Measurements from ENCODE around the gene CASKIN1. TPM values are rescaled to one million over a fixed set of nuclear protein-coding genes. Genes with fewer than 3 reads are reported as not detected.

Gene CASKIN1
- total RNA-seq, 1 experiment from 2014 or later = 5.9 TPM

DNA sequence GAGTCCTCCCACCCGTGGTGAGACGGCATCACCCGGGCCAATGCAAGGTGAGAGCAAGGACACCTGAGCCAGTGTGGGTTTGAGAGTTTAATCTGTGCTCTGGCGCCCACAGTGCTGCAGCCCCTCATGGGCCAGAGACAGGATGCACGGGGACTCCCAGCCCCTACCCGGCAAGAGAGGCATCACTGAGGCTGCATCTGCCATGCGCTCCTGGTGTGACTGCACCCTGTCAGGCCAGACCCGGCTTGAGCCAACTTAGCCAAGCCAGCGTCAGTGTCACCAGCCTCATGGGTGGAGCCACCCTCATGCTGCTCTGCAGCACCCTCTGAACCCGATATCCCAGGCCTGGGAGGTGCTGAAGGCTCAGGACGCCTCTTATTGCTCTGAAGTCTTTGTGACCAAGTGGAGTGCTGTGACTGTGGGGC is 15.5 kb upstream of the CASKIN1 start (continued):
- TF ChIP-seq ZNF274 (IDR thresholded peaks at IDR 0.05; ENCODE audit: low read depth, low read length) (no peak), EZH2 (IDR thresholded peaks at IDR 0.05) (no peak)

DNA sequence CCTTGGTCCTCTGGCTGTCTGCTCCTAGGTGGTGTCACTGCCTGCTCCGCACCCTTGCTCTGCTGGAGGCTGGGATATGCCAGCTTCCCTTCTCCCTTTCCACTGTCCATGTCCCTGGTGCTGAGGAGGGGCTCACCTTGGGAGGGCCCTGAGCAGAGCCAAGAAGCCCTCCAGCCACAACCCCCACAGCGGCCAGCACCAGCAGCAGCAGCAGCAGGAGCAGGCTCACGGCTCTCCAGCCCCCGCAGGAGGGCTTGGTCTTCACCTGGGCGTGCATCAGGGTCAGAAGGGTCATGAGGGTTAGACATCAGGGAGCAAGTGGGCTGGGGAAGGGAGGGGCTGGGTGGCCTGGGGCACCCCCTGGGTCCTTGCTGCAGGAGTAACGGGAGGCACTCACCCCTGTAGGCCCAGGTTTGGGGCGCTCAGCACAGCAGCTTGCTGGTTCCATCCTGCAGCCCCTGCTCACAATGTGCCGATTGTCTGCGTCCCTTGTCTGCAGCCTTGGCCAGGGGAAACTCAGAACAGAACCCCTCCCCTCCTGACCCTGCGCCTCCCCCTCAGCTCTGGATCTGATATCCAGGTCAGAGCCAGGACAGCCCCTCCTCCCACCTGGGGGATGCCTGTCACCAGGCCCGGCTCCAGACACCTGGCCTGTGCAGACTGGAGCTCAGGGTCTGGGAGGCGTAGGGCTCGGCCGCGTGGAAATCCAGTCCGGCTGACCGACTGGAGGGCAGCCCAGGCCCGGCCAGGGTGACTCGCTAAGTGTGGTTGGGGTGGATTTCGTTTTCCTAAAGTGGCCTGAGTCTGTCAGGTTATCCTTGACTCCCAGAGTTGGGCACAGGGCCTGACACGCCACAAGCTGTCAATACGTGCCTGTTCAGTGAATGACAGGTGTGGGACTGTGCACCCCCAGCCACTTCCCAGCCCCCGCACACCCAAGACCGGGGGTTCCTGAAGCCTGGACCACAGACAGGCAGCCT is 14.3 kb upstream of the CASKIN1 start, which contains the start of gene BRICD5:
TSS of gene BRICD5 (minus strand) at position 478 of the 980 bp plus-strand sequence. CDS start at position 448, 30 bp downstream.
- BruUV-seq (replicated peaks) = no TSS peak
- H3K27me3 ChIP-seq (ENCODE audit: insufficient read depth, low read length) = no peaks in the 10 kb centered on the region
- H3K36me3 ChIP-seq (ENCODE audit: control insufficient read depth in 1 of 2, insufficient read depth in 2 of 2, low read length in 2 of 2) = peaks cover 4 to 33% of the 10 kb centered on the region in 2 experiments; a peak in 3 of 4 replicates
- H3K79me2 ChIP-seq (ENCODE audit: insufficient read depth, low read length) = peaks cover 52% of the 10 kb centered on the region
- no peak within 1 kb of the TSS for H3K4me2 ChIP-seq (ENCODE audit: low read length)
- no peak within 1 kb of the TSS for H3K4me3 ChIP-seq (replicated peaks in 1 of 2; ENCODE audit: low read depth in 1 of 2, low read length in 2 of 2)
- peaks cover 9% of the 10 kb centered on the region; the same call in 1 of the 2 replicates for H4K20me1 ChIP-seq (ENCODE audit: insufficient read depth)
- TF ChIP-seq POLR2AphosphoS5 (IDR thresholded peaks at IDR 0.05; ENCODE audit: low read depth, low read length) = peak; percentile 36
- no peak for TF ChIP-seq SRF (IDR thresholded peaks at IDR 0.05; ENCODE audit: low read depth)
- ChIA-PET RAD21 (ENCODE audit: low non-redundant PET in 1 of 2, low total read pairs in 2 of 2, uncharacterized antibody in 2 of 2, unreplicated experiment in 2 of 2) (no interaction called here), CTCF (no interaction called here), POLR2A (no interaction called here)
- H3K9me2 ChIP-seq (ENCODE audit: insufficient read depth) = no peaks in the 10 kb centered on the region
- H3K4me1 ChIP-seq (ENCODE audit: control insufficient read depth in 1 of 2, insufficient read depth in 2 of 2, low read length in 2 of 2) = peaks cover 16 to 40% of the 10 kb centered on the region in 2 experiments
- H3K9me3 ChIP-seq (ENCODE audit: control insufficient read depth in 1 of 2, insufficient read depth in 1 of 2, low read depth in 1 of 2, low read length in 2 of 2) = no peaks in the 10 kb centered on the region
- H3K9ac ChIP-seq (ENCODE audit: low read length) = no peak within 1 kb of the TSS
- intact Hi-C loops (cut with micrococcal nuclease) = no loop called here
- no peak within 1 kb of the TSS for H2AFZ ChIP-seq (ENCODE audit: low read depth, low read length, poor library complexity, severe bottlenecking)
- no peak for DNase-seq (ENCODE audit: low read depth, low spot score)
- no peak for ATAC-seq
- H3K27ac ChIP-seq (ENCODE audit: low read depth, low read length) = peak within 1 kb of the TSS; percentile 98

DNA sequence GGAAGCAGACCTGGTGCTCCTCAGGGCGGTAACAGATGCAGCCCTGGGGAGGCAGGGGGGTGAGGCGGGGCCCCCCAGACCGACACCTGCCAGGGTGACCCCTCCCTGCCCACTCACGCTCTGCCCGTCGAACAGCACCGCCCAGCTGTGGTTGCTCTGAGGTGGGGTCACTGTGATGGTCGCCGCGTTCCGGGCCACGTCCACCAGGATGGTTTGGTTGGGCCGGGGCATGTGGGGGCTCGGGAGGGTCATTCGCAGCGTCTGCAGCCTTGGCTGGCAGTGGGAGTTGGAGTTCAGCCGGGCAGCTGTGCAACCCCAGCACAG is 13.6 kb upstream of the CASKIN1 start:
- Histone ChIP-seq H3K9me2 (ENCODE audit: insufficient read depth) (no peaks in the 10 kb centered on the region), H3K9me3 (ENCODE audit: control insufficient read depth in 1 of 2, insufficient read depth in 1 of 2, low read depth in 1 of 2, low read length in 2 of 2) (no peaks in the 10 kb centered on the region), H3K79me2 (ENCODE audit: insufficient read depth, low read length) (peaks cover 53% of the 10 kb centered on the region), H2AFZ (ENCODE audit: low read depth, low read length, poor library complexity, severe bottlenecking) (no peak overlapping the region), H3K4me1 (ENCODE audit: control insufficient read depth in 1 of 2, insufficient read depth in 2 of 2, low read length in 2 of 2) (peaks cover 16 to 38% of the 10 kb centered on the region in 2 experiments), H3K36me3 (ENCODE audit: control insufficient read depth in 1 of 2, insufficient read depth in 2 of 2, low read length in 2 of 2) (peaks cover 4 to 33% of the 10 kb centered on the region in 2 experiments; a peak in 3 of 4 replicates), H3K27me3 (ENCODE audit: insufficient read depth, low read length) (no peaks in the 10 kb centered on the region), H3K4me3 (replicated peaks in 1 of 2; ENCODE audit: low read depth in 1 of 2, low read length in 2 of 2) (no peak overlapping the region), H3K9ac (ENCODE audit: low read length) (no peak overlapping the region), H4K20me1 (ENCODE audit: insufficient read depth) (peaks cover 9% of the 10 kb centered on the region; the same call in 1 of the 2 replicates), H3K4me2 (ENCODE audit: low read length) (no peak overlapping the region), H3K27ac (ENCODE audit: low read depth, low read length) (no peak overlapping the region)
- ATAC-seq (no peak), DNase-seq (ENCODE audit: low read depth, low spot score) (no peak)
- ChIA-PET CTCF (no interaction called here), RAD21 (ENCODE audit: low non-redundant PET in 1 of 2, low total read pairs in 2 of 2, uncharacterized antibody in 2 of 2, unreplicated experiment in 2 of 2) (no interaction called here), POLR2A (no interaction called here)
- TF ChIP-seq, protein P1, sequence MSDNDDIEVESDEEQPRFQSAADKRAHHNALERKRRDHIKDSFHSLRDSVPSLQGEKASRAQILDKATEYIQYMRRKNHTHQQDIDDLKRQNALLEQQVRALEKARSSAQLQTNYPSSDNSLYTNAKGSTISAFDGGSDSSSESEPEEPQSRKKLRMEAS (IDR thresholded peaks at IDR 0.05) = no peak
- no peak for TF ChIP-seq JUND (IDR thresholded peaks at IDR 0.05)
- no peak for TF ChIP-seq SIN3A (IDR thresholded peaks at IDR 0.05; ENCODE audit: low read depth)
- TF ChIP-seq POLR2AphosphoS5 (IDR thresholded peaks at IDR 0.05; ENCODE audit: low read depth, low read length) = no peak
- no peak for TF ChIP-seq TCF7L2 (IDR thresholded peaks at IDR 0.05; ENCODE audit: borderline replicate concordance, extremely low read depth, insufficient read depth, insufficient read length)
- TF ChIP-seq EGR1 (IDR thresholded peaks at IDR 0.05; ENCODE audit: low read depth) = no peak
- TF ChIP-seq POLR2A (IDR thresholded peaks at IDR 0.05; ENCODE audit: borderline replicate concordance, extremely low read depth, insufficient read depth, insufficient read length) = no peak
- no peak for TF ChIP-seq CEBPB (IDR thresholded peaks at IDR 0.05; ENCODE audit: low read depth)
- no peak for TF ChIP-seq CBX3 (IDR thresholded peaks at IDR 0.05; ENCODE audit: low read depth)
- no peak for TF ChIP-seq RAD21 (IDR thresholded peaks at IDR 0.05; ENCODE audit: low read depth)
- TF ChIP-seq ZFX (IDR thresholded peaks at IDR 0.05) = no peak
- no peak for TF ChIP-seq SP1 (IDR thresholded peaks at IDR 0.05; ENCODE audit: low read depth)
- BruUV-seq (replicated peaks) = no TSS peak
- intact Hi-C loops (cut with micrococcal nuclease) = no loop called here
